ENCODE results near the gene FLT1.

Gene FLT1

DNA sequence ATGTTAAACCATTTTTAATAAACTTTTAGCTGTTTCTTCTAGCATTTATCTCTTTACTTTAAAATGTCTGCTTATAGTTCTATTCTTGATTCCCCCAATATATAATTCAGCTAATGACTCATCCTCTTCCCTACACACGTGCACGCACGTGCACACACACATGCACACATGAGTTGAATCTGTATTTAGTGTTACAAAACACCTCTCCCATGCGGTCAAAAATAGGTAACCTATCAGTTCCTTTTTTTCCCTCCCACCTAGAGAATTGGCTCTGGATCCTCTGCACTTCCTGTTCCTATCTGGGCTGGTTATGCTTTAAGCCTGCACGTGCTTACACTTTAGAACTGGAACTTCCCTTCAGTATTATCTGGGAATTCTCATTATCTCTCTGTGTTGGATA lies 212.5 kb downstream of the FLT1 start:
- TF ChIP-seq, protein P1, sequence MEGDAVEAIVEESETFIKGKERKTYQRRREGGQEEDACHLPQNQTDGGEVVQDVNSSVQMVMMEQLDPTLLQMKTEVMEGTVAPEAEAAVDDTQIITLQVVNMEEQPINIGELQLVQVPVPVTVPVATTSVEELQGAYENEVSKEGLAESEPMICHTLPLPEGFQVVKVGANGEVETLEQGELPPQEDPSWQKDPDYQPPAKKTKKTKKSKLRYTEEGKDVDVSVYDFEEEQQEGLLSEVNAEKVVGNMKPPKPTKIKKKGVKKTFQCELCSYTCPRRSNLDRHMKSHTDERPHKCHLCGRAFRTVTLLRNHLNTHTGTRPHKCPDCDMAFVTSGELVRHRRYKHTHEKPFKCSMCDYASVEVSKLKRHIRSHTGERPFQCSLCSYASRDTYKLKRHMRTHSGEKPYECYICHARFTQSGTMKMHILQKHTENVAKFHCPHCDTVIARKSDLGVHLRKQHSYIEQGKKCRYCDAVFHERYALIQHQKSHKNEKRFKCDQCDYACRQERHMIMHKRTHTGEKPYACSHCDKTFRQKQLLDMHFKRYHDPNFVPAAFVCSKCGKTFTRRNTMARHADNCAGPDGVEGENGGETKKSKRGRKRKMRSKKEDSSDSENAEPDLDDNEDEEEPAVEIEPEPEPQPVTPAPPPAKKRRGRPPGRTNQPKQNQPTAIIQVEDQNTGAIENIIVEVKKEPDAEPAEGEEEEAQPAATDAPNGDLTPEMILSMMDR (IDR thresholded peaks at IDR 0.05; ENCODE audit: low read depth, low read length): no peak
- DNase-seq (ENCODE audit: extremely low read depth, low read depth): no peak

DNA sequence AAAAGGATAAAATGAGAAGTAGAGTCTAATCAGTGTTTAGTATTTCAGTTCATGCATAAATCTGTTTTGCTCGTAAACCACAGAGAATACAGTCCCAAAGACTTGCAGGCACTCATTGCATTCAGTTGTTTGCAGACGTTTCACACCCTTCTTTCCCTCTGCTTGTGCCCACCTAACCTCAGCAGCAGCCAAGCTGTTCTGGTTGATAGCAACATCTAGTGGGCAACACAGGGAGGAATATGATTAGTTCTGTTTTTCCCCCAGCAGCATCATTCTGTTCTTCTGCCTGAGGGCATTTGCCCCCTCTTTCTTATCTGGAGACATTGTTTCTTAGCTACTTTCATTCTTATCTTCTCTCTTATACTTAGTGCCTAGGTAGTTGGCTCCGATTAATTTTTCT lies 221.0 kb downstream of the FLT1 start:
- no peak for DNase-seq (ENCODE audit: extremely low read depth, low read depth)
- TF ChIP-seq, protein P1 (IDR thresholded peaks at IDR 0.05; ENCODE audit: low read depth, low read length): no peak

DNA sequence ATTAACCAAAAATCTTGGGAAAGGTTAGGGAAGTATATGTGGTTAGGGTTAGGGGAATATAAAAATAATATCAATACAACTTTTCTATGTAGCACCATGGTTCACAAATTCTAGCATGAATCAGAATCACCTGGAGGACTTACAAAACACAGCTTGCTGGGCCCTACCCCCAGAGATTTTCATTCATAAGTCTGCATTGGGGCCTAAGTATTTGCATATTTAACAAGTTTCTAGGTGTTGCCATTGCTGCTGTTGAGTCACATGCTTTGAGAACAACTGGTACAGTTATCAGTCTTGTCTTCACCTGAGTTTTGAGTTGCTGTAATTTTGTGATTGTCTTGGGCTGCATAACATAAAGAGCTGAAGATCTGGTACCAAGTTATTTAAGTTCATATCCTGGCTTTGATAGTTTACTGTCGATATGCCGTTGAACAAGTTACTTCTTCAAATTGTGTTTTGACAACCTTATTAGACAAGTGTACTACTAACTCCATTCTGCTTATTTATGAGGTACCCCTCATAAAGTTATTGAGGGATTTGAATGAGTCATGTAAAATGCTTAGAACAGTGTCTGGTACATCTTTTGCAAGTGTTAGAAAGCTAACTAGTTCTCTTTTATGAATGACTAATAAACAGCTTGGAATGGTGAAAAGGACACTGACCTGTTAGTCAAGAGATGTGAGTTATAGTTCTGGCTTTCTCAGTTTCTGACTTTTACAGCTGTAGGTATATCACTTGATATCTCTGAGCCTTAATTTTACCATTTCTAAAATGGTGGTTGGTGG lies 223.7 kb downstream of the FLT1 start:
- TF ChIP-seq, protein P1 (IDR thresholded peaks at IDR 0.05; ENCODE audit: low read depth, low read length): no peak
- DNase-seq (ENCODE audit: extremely low read depth, low read depth): no peak

DNA sequence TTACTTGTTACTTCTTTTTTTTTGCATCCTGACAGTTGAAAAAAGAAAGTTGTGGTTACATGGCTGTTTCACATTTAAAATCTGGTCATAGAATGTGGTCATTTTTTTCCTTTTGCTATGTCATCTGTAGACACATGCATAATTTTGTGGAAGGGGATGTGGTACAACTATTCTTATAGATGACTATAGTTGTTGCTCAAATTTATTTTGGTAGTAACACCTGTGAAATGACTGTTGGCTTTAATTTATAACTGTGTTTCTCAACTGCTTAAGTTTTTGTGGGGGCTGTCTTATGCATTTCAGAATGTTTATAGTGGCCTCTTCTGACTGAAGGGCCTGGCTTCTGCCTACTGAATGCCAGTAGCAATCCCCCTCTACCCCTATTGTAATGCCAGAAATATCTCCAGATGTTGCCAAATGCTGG lies 226.1 kb downstream of the FLT1 start:
- no peak for DNase-seq (ENCODE audit: extremely low read depth, low read depth)

DNA sequence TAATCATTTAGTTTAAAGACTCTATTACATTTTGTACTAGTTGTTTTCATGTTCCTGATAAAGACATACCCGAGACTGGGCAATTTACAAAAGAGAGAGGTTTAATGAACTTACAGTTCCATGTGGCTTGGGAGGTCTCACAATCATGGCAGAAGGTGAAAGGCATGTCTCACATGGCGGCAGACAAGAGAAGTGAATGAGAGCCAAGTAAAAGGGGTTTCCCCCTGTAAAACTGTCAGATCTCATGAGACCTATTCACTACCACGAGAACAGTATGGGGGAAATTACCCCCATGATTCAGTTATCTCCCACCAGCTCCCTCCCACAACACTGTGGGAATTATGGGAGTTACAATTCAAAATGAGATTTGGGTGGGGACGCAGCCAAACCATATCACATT lies 227.4 kb downstream of the FLT1 start:
- TF ChIP-seq, protein P1 (IDR thresholded peaks at IDR 0.05; ENCODE audit: low read depth, low read length): no peak
- no peak for DNase-seq (ENCODE audit: extremely low read depth, low read depth)

More for the DNA sequence above, 226.1 kb downstream of the FLT1 start:
- TF ChIP-seq, protein P1 (IDR thresholded peaks at IDR 0.05; ENCODE audit: low read depth, low read length): no peak

DNA sequence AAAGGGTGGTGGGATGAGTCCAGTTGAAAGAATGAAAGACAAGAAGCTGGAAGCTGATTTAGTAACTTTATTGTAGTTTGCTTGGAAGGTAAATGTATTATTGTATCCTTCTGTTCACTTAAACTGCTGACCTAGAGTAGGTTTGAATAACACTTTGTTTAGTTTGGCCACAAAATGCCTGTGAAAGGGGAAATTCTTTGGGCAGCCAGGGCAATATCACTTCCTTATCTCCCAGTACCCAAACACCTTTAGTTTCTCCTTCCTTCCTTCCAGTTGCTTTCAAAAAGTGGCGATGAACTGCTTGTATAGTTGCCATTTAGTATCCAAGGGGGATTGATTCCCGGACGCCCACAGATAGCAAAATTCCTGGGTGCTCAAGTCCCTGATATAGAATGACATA lies 236.5 kb downstream of the FLT1 start:
- no peak for DNase-seq (ENCODE audit: extremely low read depth, low read depth)
- TF ChIP-seq, protein P1 (IDR thresholded peaks at IDR 0.05; ENCODE audit: low read depth, low read length): no peak

DNA sequence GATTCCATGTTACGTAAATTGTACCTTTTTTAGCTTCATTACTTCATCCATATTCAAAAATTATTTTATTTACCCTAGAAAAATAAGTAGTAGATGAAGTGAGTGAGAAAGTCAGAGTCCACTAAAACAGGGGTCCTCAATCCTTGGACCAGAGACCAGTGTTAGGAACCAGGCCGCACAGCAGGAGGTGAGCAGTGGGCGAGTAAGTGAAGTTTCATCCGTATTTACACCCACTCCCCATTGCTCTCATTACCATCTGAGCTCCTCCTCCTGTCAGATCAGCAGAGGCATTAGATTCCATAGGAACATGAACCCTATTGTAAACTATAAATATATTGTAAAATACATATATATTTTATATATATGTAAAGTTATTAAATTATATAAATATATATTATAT lies 237.6 kb downstream of the FLT1 start:
- TF ChIP-seq, protein P1 (IDR thresholded peaks at IDR 0.05; ENCODE audit: low read depth, low read length): no peak
- DNase-seq (ENCODE audit: extremely low read depth, low read depth): no peak

All from AG09319 (cell line).